Panc1 (cell line): ENCODE measurements around the gene SMG1. TPM values are rescaled to one million over a fixed set of nuclear protein-coding genes. Genes with fewer than 3 reads are reported as not detected.
A peak's percentile ranks its signal among the peaks of the same experiment; 100 is the strongest.
"Not testable (repeated sequence)": the region's sequence is repeated elsewhere in the genome, so short reads cannot be mapped to it uniquely, and the experiment has no call there.

Experiments used
- ATAC-seq: fragments of 200-7000 bp; cut with Tn5 transposase; 2 replicates; pipeline ENCODE4 v1.9.1; 2020; ENCODE audit warnings: mild to moderate bottlenecking, moderate library complexity
- BruUV-seq: library from RNA; stranded (reverse); fragments of 400-500 nt; replicated peaks from 2 replicates; lab custom pipeline; 2021; lab: Mats Ljungman, UMichigan
- CTCF ChIA-PET: fragments of 300-600 bp; sonication (Branson Sonifier 250); formaldehyde crosslinking; loops from one replicate; lab custom pipeline; 2022; ENCODE audit warnings: antibody characterized with exemption; lab: Charles Lee
- POLR2A ChIA-PET: fragments of 300-600 bp; sonication (Branson Sonifier 250); formaldehyde crosslinking; loops from one replicate; lab custom pipeline; 2022; ENCODE audit warnings: antibody characterized with exemption; lab: Charles Lee
- DNase-seq: peaks from one replicate; pipeline ENCODE4 v3.0.0-alpha.2; 2010; ENCODE audit warnings: low read depth, low spot score
- H3K27ac ChIP-seq: 2 replicates; pipeline ENCODE4 v1.5.1; 2011; ENCODE audit warnings: mild to moderate bottlenecking, low read length, inconsistent platforms
- H3K27me3 ChIP-seq: fragments of 200-500 bp; sonication (Bioruptor generic); 2 replicates; pipeline ENCODE4 v1.6.0; 2014; ENCODE audit warnings: low read length, inconsistent platforms; ENCODE audit not compliant: control insufficient read depth, insufficient read depth
- H3K36me3 ChIP-seq: fragments of 200-500 bp; sonication (Bioruptor generic); 2 replicates; pipeline ENCODE4 v1.5.1; 2014; ENCODE audit warnings: inconsistent platforms, mild to moderate bottlenecking, low read length, moderate library complexity; ENCODE audit not compliant: control insufficient read depth, insufficient read depth
- H3K4me1 ChIP-seq: 2 replicates; pipeline ENCODE4 v1.5.1; 2011; ENCODE audit warnings: inconsistent platforms, mild to moderate bottlenecking, low read length, moderate library complexity; ENCODE audit not compliant: control insufficient read depth, insufficient read depth
- H3K4me3 ChIP-seq, 2 experiments: 2 replicates each; pipeline ENCODE4 v1.5.1; 2011 to 2012; ENCODE audit warnings: low read depth in 2 of 2, low read length in 2 of 2, mild to moderate bottlenecking in 2 of 2, inconsistent platforms in 1 of 2, moderate library complexity in 1 of 2
- H3K9me3 ChIP-seq: fragments of 200-500 bp; sonication (Bioruptor generic); 2 replicates; pipeline ENCODE4 v1.5.1; 2014; ENCODE audit warnings: low read depth, mild to moderate bottlenecking, inconsistent platforms, low read length, moderate library complexity; ENCODE audit not compliant: control insufficient read depth, insufficient read depth
- CTCF ChIP-seq: fragments of 450-650 bp; IDR thresholded peaks from 2 replicates; pipeline ENCODE4 v1.5.1; 2017; ENCODE audit warnings: mild to moderate bottlenecking
- POLR2AphosphoS5 ChIP-seq: IDR thresholded peaks from 2 replicates; pipeline ENCODE4 v1.6.1; 2012; ENCODE audit warnings: mild to moderate bottlenecking, low read depth, low read length, moderate library complexity
- REST ChIP-seq, 2 experiments: IDR thresholded peaks; 2 replicates each; pipeline ENCODE4 v1.6.1; 2011 to 2012; ENCODE audit warnings: low read depth in 2 of 2, control low read depth in 1 of 2, low read length in 1 of 2, mild to moderate bottlenecking in 1 of 2, moderate library complexity in 1 of 2; ENCODE audit not compliant: insufficient read depth in 1 of 2
- SIN3A ChIP-seq: IDR thresholded peaks from 2 replicates; pipeline ENCODE4 v1.6.1; 2012; ENCODE audit warnings: low read depth, mild to moderate bottlenecking, low read length, moderate library complexity, borderline replicate concordance; ENCODE audit not compliant: insufficient read depth
- TCF7L2 ChIP-seq: IDR thresholded peaks from 2 replicates; pipeline ENCODE4 v1.6.1; 2011; ENCODE audit warnings: mild to moderate bottlenecking, low read depth, low read length, inconsistent platforms
- in situ Hi-C: cut with HindIII; loops from 2 replicates; pipeline ENCODE4 v1.10.0; 2016; ENCODE audit warnings: low sequenced_read_pairs, low pct_unique_long_range_greater_than_20kb
- intact Hi-C: fragments of 100-400 bp; cut with micrococcal nuclease; formaldehyde crosslinking; loops from one replicate; pipeline ENCODE4 v1.10.0; 2022; ENCODE audit not compliant: unreplicated experiment
- total RNA-seq: library from RNA; stranded (reverse); gene quantifications from one replicate; pipeline ENCODE4 v1.2.1, GENCODE V29; 2021; ENCODE audit not compliant: unreplicated experiment

SMG1 gene
- total RNA-seq, 1 experiment from 2014 or later = 113 TPM

GRCh38 chr16:18783430-18784341 is 142.5 kb downstream of the SMG1 start:
- DNase-seq = no peak
- TSS peak; percentile 4 for BruUV-seq
- Histone ChIP-seq H3K27ac (no peak overlapping the region), H3K4me1 (peaks cover 23% of the 10 kb centered on the region), H3K36me3 (peaks cover 40% of the 10 kb centered on the region), H3K9me3 (no peaks in the 10 kb centered on the region), H3K27me3 (no peaks in the 10 kb centered on the region), H3K4me3 (no peak overlapping the region)
- ChIA-PET CTCF (no interaction called here), POLR2A (interaction anchor here (1.1 kb wide), 1 partner anchor 11 kb away, joined by 3 read pairs; no protein-coding TSS in a partner anchor)
- in situ Hi-C loops (no loop called here), intact Hi-C loops (no loop called here)
- TF ChIP-seq CTCF (no peak), TCF7L2 (no peak), POLR2AphosphoS5 (no peak), SIN3A (no peak), REST (IDR thresholded peaks at IDR 0.05; ENCODE audit: insufficient read depth in 1 of 2, low read depth in 2 of 2, low read length in 1 of 2) (no peak)
- ATAC-seq = no peak

- ChIA-PET POLR2A (no interaction called here), CTCF (no interaction called here)
- peaks cover 15% of the 10 kb centered on the region for H3K4me1 ChIP-seq
- TF ChIP-seq TCF7L2 (no peak), POLR2AphosphoS5 (no peak), SIN3A (no peak), CTCF (no peak), REST (IDR thresholded peaks at IDR 0.05; ENCODE audit: insufficient read depth in 1 of 2, low read depth in 2 of 2, low read length in 1 of 2) (no peak)
- H3K27me3 ChIP-seq = no peaks in the 10 kb centered on the region
- peaks cover 35% of the 10 kb centered on the region for H3K36me3 ChIP-seq
- no peak for ATAC-seq
- intact Hi-C loops (no loop called here), in situ Hi-C loops (no loop called here)
- H3K4me3 ChIP-seq = no peak overlapping the region
- BruUV-seq = no TSS peak
- H3K9me3 ChIP-seq = no peaks in the 10 kb centered on the region
- H3K27ac ChIP-seq = no peak overlapping the region
- no peak for DNase-seq
These were observed 143.3 kb downstream of the SMG1 start for GRCh38 chr16:18782697-18783429.

DNA sequence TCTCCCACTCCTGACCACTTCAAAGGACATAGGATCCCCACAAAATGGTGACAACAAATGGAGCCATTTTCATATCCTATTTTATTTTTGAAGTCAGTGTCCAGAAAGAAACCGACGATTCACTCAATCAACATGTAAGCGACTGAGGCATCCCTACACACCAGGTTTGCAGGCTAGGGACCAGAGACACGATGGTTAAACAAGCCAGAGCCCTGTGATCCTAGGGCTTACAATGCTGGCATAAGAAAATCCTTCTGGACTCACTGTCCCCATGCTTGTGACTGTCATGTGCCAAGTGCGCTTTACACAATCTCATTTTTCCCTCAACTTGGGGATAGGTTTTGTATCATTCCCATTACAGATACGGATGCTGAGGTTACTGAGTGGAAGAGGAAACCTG is 145.0 kb downstream of the SMG1 start:
- H3K4me1 ChIP-seq, H3K27ac ChIP-seq, H3K9me3 ChIP-seq, H3K27me3 ChIP-seq, ATAC-seq, POLR2A ChIA-PET, H3K4me3 ChIP-seq, DNase-seq, CTCF ChIA-PET, in situ Hi-C loops, intact Hi-C loops, BruUV-seq: not testable (repeated sequence)
- H3K36me3 ChIP-seq = peaks cover 28% of the 10 kb centered on the region
